Measurements from ENCODE around the gene TM9SF1.

- TF ChIP-seq POLR2AphosphoS5 (IDR thresholded peaks at IDR 0.05), result no peak
- no peak for TF ChIP-seq POLR2A (IDR thresholded peaks at IDR 0.05)
- TF ChIP-seq CTCF (IDR thresholded peaks at IDR 0.05), result no peak
- TF ChIP-seq EP300 (IDR thresholded peaks at IDR 0.05), result no peak
Measured at GRCh38 chr14:24194186-24194872, 912 bp downstream of the TM9SF1 start.

All from suprapubic skin (tissue), 4 donors.